Measurements from ENCODE around the gene OST4.

GRCh38 chr2:27084297-27085061, 13.0 kb upstream of the OST4 start:
- TF ChIP-seq POLR2A (IDR thresholded peaks at IDR 0.05; ENCODE audit: low read length) (no peak), GATA1 (IDR thresholded peaks at IDR 0.05; ENCODE audit: low read depth, low read length) (no peak)
